Gastrocnemius medialis (tissue), 4 donors: Measurements from ENCODE around the gene OSBPL10. TPM values are rescaled to one million over a fixed set of nuclear protein-coding genes. Genes with fewer than 3 reads are reported as not detected.

Source experiments
- ATAC-seq, 2 donors: fragments of 150-250 bp; one replicate each; pipeline ENCODE4 v1.9.1; 2016
- DNase-seq, 2 donors: peaks; one replicate each; pipeline ENCODE4 v3.0.0-alpha.2; 2019
- H3K27ac ChIP-seq, 4 donors: fragments of 200-600 bp; sonication (generic); 1 replicate in 1 of 4; 2 replicates in 3 of 4; pipeline ENCODE4 v1.5.1; 2016 to 2018; ENCODE audit warnings: mild to moderate bottlenecking in 2 of 4, moderate library complexity in 1 of 4
- H3K27me3 ChIP-seq, 3 donors: fragments of 200-600 bp; sonication (generic) in 2 of 3; 1 replicate in 1 of 3; 2 replicates in 2 of 3; pipeline versions ENCODE4 v1.5.1 to v1.6.0; 2016 to 2019; ENCODE audit warnings: mild to moderate bottlenecking in 1 of 3, moderate library complexity in 1 of 3
- H3K36me3 ChIP-seq, 2 donors: fragments of 200-600 bp; sonication (generic) in 1 of 2; one replicate each; pipeline ENCODE4 v1.5.1; 2017 to 2018
- H3K4me1 ChIP-seq, 2 donors: fragments of 200-600 bp; sonication (generic) in 1 of 2; one replicate each; pipeline ENCODE4 v1.5.1; 2016 to 2017; ENCODE audit warnings: mild to moderate bottlenecking in 2 of 2
- H3K4me3 ChIP-seq, 4 donors: fragments of 200-600 bp; sonication (generic) in 3 of 4; 1 replicate in 1 of 4; 2 replicates in 3 of 4; pipeline ENCODE4 v1.5.1; 2016 to 2019; ENCODE audit warnings: mild to moderate bottlenecking in 2 of 4
- H3K9me3 ChIP-seq, 3 donors: fragments of 200-600 bp; sonication (generic) in 2 of 3; 1 replicate in 1 of 3; 2 replicates in 2 of 3; pipeline ENCODE4 v1.5.1; 2016 to 2019
- CTCF ChIP-seq, 5 experiments: fragments of 450-650 bp in 3 of 5; fragments of 200-600 bp in 2 of 5; sonication (generic) in 2 of 5; IDR thresholded peaks in 4 of 5; conservative IDR thresholded peaks in 1 of 5; 1 replicate in 4 of 5; 2 replicates in 1 of 5; pipeline ENCODE4 v1.5.1; 2016 to 2019; ENCODE audit warnings: antibody characterized with exemption in 5 of 5, mild to moderate bottlenecking in 3 of 5, moderate library complexity in 3 of 5
- POLR2A ChIP-seq, 2 donors: fragments of 450-650 bp; IDR thresholded peaks; one replicate each; pipeline ENCODE4 v1.6.1; 2017; ENCODE audit warnings: antibody characterized with exemption in 2 of 2, mild to moderate bottlenecking in 2 of 2, moderate library complexity in 2 of 2
- in situ Hi-C, 4 donors: fragments of 200-750 bp; cut with MboI; loops; one replicate each; pipeline versions ENCODE4 v1.15.0 to v1.8.0; 2017; ENCODE audit warnings: low sequenced_read_pairs in 4 of 4
- intact Hi-C: fragments of 100-400 bp; cut with DNase I; formaldehyde crosslinking; loops from one replicate; pipeline ENCODE4 v1.15.1; 2023; ENCODE audit warnings: low total_unique reads
- total RNA-seq, 4 donors: library from RNA; depleted of rRNA; stranded (reverse); fragments of >200 nt; gene quantifications; one replicate each; pipeline versions ENCODE4 v1.1.0 to v1.2.3, GENCODE V29; 2016

The OSBPL10 gene
- total RNA-seq, 4 donors from 2014 or later, result 1.4 to 7.0 (median 3.8) TPM

DNA sequence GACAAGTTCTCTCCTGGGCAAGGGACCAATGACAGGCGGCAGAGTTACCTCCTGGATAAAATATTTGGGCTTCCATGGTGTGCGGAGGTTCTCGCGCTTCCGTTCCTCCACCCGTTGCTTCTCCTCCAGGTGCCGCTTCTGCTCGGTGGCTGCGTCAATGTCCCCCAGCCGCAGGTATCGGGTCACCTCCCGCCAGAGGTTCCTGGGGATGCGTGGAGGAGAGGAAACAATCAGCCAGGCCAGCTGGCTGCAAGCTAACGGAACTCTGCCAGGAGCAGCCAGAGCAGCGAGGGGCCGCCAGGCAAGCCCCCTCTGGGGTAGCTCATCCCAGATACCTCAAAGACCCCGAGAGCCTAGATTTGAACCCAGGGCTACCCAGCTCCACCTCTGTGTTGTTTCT, 317.0 kb downstream of the OSBPL10 start:
- Histone ChIP-seq H3K27me3 (no peaks in the 10 kb centered on the region), H3K4me3 (no peak overlapping the region), H3K9me3 (no peaks in the 10 kb centered on the region), H3K4me1 (no peaks in the 10 kb centered on the region), H3K36me3 (no peaks in the 10 kb centered on the region), H3K27ac (no peak overlapping the region)
- no peak for DNase-seq
- in situ Hi-C loops, result no loop called here
- TF ChIP-seq CTCF (IDR thresholded peaks at IDR 0.05 in 4 of 5, conservative IDR thresholded peaks at IDR 0.05 in 1 of 5), result no peak
- no peak for TF ChIP-seq POLR2A (IDR thresholded peaks at IDR 0.05)
- intact Hi-C loops, result no loop called here
- ATAC-seq, result no peak

DNA sequence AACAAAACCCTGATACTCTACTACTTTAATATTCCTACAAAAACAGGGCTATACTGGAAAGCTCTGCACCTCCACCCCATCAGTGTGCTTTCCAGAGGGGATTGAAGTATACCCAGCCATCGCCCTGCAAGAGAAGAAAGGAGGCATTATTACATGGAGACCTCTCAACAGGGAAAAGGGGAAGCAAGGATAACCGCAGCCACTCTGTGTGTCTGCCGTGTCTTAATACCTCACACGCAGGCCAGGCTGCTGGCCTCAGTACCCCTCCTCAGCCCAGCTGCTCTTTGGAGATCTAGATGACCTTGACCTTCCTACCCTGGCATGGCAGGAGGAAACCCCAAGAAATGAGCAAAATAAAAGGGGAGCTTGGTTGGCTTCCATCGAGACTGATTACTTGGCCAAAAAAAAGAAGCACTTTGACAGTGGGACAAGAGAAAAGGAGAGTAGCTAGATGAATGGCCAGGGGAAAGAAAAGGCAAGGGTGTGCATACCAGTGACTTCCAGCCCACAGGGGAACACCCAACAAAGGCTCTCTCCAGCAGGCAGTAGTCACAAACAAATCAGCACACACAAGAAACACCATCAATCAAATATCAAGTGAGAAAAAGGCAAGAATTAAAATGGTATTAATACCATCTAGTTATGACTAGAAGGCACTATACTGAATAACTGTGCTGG, 318.9 kb downstream of the OSBPL10 start:
- Histone ChIP-seq H3K27ac (no peak overlapping the region), H3K9me3 (no peaks in the 10 kb centered on the region), H3K4me3 (no peak overlapping the region), H3K36me3 (no peaks in the 10 kb centered on the region), H3K27me3 (no peaks in the 10 kb centered on the region), H3K4me1 (no peaks in the 10 kb centered on the region)
- DNase-seq (no peak), ATAC-seq (no peak)
- in situ Hi-C loops (no loop called here), intact Hi-C loops (no loop called here)
- TF ChIP-seq POLR2A (IDR thresholded peaks at IDR 0.05) (no peak), CTCF (IDR thresholded peaks at IDR 0.05 in 4 of 5, conservative IDR thresholded peaks at IDR 0.05 in 1 of 5) (no peak)

DNA sequence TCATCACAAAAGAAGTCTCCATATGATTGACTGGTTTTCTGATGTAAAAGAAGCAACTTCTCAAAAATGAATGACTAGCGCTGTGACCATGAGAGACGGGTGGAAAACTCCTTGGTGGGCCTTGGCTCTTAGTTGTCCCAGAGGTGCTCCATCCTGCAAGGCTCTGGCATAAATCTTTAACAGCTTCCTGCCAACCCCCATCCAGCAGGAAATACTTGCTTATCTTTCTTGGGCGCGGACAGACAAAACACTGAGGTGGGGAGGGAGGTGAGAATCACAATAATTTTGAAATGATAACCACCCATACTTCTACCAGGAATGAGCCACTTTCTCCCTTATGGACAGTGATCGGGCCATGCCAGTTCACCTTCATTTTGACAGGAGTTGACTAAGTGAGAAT, 319.8 kb downstream of the OSBPL10 start:
- Histone ChIP-seq H3K4me3 (no peak overlapping the region), H3K4me1 (no peaks in the 10 kb centered on the region), H3K27ac (no peak overlapping the region), H3K36me3 (no peaks in the 10 kb centered on the region), H3K27me3 (no peaks in the 10 kb centered on the region), H3K9me3 (no peaks in the 10 kb centered on the region)
- TF ChIP-seq CTCF (IDR thresholded peaks at IDR 0.05 in 4 of 5, conservative IDR thresholded peaks at IDR 0.05 in 1 of 5) (no peak), POLR2A (IDR thresholded peaks at IDR 0.05) (no peak)
- DNase-seq, result no peak
- ATAC-seq, result no peak
- intact Hi-C loops (no loop called here), in situ Hi-C loops (no loop called here)

GRCh38 chr3:31659246-31659645, 321.8 kb downstream of the OSBPL10 start:
- TF ChIP-seq CTCF (IDR thresholded peaks at IDR 0.05 in 4 of 5, conservative IDR thresholded peaks at IDR 0.05 in 1 of 5) (no peak), POLR2A (IDR thresholded peaks at IDR 0.05) (no peak)

DNA sequence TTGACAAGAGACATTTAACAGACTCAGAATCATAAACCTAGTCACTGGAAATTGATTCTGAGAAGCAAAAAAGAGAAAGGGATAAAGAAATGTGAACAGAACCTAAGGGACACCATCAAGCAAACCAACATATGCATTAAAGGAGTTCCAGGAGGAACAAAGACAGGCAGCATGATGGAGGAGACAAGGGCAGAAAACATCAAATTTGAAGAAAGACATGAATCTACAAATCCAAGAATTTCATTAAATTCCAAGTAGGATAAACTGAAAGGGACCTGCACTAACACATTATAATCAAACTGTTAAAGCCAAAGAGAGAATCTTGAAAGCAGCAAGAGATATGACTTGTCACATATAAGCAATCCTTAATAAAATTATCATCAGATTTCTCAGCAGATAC, 326.1 kb downstream of the OSBPL10 start:
- TF ChIP-seq CTCF (IDR thresholded peaks at IDR 0.05 in 4 of 5, conservative IDR thresholded peaks at IDR 0.05 in 1 of 5) (no peak), POLR2A (IDR thresholded peaks at IDR 0.05) (no peak)
- Histone ChIP-seq H3K9me3 (peaks cover 0 to 8% (median 8%) of the 10 kb centered on the region in 3 donors), H3K27me3 (no peaks in the 10 kb centered on the region), H3K4me3 (no peak overlapping the region), H3K4me1 (no peaks in the 10 kb centered on the region), H3K27ac (no peak overlapping the region), H3K36me3 (peaks cover 0 to 3% of the 10 kb centered on the region in 2 donors)
- in situ Hi-C loops, result no loop called here
- ATAC-seq, result no peak
- no peak for DNase-seq
- intact Hi-C loops, result no loop called here

More at GRCh38 chr3:31659246-31659645, 321.8 kb downstream of the OSBPL10 start:
- Histone ChIP-seq H3K4me3 (no peak overlapping the region), H3K4me1 (no peaks in the 10 kb centered on the region), H3K36me3 (no peaks in the 10 kb centered on the region), H3K9me3 (peaks cover 0 to 8% (median 5%) of the 10 kb centered on the region in 3 donors), H3K27ac (no peak overlapping the region), H3K27me3 (no peaks in the 10 kb centered on the region)
- no peak for ATAC-seq
- intact Hi-C loops (no loop called here), in situ Hi-C loops (no loop called here)
- DNase-seq, result no peak
